Upper lobe of right lung (tissue), 1 donor: Measurements from ENCODE around the gene MXRA7. TPM values are rescaled to one million over a fixed set of nuclear protein-coding genes. Genes with fewer than 3 reads are reported as not detected.

ENCODE experiments used
- ATAC-seq: fragments of 200-7000 bp; cut with Tn5 transposase; one replicate; pipeline ENCODE4 v1.9.1; 2020; ENCODE audit warnings: mild to moderate bottlenecking, moderate library complexity
- DNase-seq: peaks from one replicate; pipeline ENCODE4 v3.0.0-alpha.2; 2020
- H3K27ac ChIP-seq: fragments of 200-600 bp; one replicate; pipeline ENCODE4 v1.8.0; 2022
- H3K27me3 ChIP-seq: fragments of 200-600 bp; one replicate; pipeline ENCODE4 v1.8.0; 2022; ENCODE audit warnings: mild to moderate bottlenecking
- H3K36me3 ChIP-seq: fragments of 200-600 bp; one replicate; pipeline ENCODE4 v1.8.0; 2022
- H3K4me1 ChIP-seq: fragments of 200-600 bp; one replicate; pipeline ENCODE4 v1.8.0; 2022
- H3K4me3 ChIP-seq: fragments of 200-600 bp; one replicate; pipeline ENCODE4 v1.8.0; 2022; ENCODE audit warnings: mild to moderate bottlenecking
- H3K9me3 ChIP-seq: fragments of 200-600 bp; one replicate; pipeline ENCODE4 v1.8.0; 2022
- intact Hi-C: fragments of 100-400 bp; cut with DNase I; formaldehyde crosslinking; loops from one replicate; pipeline ENCODE4 v1.11.0; 2022
- total RNA-seq: library from RNA; stranded (reverse); fragmentation: NEBNext Ultra II Directional; extraction: Animal tissue kit (Norgen Biotek cat#: 25700); gene quantifications from one replicate; pipeline ENCODE4 v1.2.1, GENCODE V29; 2021
- TF ChIP-seq, protein P1 (sequence below): fragments of 200-600 bp; IDR thresholded peaks from one replicate; pipeline ENCODE4 v1.8.0; 2022; ENCODE audit warnings: antibody characterized with exemption
- donor health status: DM: no; HTN: yes; CAD: no; lungs with severe emphysema.

MXRA7 gene
- total RNA-seq, 1 donor from 2014 or later = 159 TPM

DNA sequence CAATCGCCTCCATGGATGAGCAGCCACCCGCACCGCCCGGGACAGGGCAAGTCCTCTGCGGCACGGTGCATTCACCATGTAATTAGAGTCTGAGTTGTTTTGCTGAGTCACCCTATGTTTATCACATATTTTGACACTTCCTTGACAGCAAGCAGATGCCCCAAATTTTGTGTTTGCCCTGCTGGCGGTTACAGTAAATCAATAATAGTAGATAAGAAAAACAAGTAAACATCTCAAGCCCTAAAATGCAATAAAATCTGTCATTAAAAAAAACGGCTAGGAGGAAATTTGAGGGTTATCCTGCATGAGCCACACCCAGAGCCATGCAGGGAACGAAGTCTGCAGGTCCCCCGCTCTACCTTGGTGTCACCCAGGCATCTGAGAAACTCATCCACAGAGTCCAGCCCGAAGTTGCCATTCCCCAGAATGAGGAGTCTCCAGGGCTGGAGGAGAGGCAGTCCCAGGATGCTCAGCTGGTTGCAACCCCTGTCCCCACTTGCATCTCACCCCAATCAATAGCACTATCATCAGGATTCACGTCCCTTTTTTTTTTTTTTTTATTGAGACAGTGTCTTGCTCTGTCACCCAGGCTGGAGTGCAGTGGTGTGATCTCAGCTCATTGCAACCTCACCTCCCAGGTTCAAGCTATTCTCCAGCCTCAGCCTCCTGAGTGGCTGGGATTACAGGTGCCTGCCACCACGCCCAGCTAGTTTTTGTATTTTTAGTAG is 50.7 kb downstream of the MXRA7 start:
- ATAC-seq (peak; percentile 45), DNase-seq (no peak)
- Histone ChIP-seq H3K27me3 (no peaks in the 10 kb centered on the region), H3K36me3 (no peaks in the 10 kb centered on the region), H3K27ac (no peak overlapping the region), H3K4me3 (no peak overlapping the region), H3K9me3 (no peaks in the 10 kb centered on the region), H3K4me1 (peaks cover 7% of the 10 kb centered on the region)
- intact Hi-C loops = no loop called here
- TF ChIP-seq, protein P1, sequence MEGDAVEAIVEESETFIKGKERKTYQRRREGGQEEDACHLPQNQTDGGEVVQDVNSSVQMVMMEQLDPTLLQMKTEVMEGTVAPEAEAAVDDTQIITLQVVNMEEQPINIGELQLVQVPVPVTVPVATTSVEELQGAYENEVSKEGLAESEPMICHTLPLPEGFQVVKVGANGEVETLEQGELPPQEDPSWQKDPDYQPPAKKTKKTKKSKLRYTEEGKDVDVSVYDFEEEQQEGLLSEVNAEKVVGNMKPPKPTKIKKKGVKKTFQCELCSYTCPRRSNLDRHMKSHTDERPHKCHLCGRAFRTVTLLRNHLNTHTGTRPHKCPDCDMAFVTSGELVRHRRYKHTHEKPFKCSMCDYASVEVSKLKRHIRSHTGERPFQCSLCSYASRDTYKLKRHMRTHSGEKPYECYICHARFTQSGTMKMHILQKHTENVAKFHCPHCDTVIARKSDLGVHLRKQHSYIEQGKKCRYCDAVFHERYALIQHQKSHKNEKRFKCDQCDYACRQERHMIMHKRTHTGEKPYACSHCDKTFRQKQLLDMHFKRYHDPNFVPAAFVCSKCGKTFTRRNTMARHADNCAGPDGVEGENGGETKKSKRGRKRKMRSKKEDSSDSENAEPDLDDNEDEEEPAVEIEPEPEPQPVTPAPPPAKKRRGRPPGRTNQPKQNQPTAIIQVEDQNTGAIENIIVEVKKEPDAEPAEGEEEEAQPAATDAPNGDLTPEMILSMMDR = no peak

- intact Hi-C loops = no loop called here
- TF ChIP-seq, protein P1 = no peak
- Histone ChIP-seq H3K36me3 (no peaks in the 10 kb centered on the region), H3K4me3 (no peak overlapping the region), H3K27me3 (no peaks in the 10 kb centered on the region), H3K9me3 (no peaks in the 10 kb centered on the region), H3K27ac (no peak overlapping the region), H3K4me1 (peaks cover 7% of the 10 kb centered on the region)
- ATAC-seq (no peak), DNase-seq (no peak)
Observed at GRCh38 chr17:76658242-76658662, 52.5 kb downstream of the MXRA7 start.

GRCh38 chr17:76657505-76658241 is 53.1 kb downstream of the MXRA7 start:
- intact Hi-C loops = no loop called here
- ATAC-seq (no peak), DNase-seq (no peak)
- TF ChIP-seq, protein P1 = no peak
- Histone ChIP-seq H3K9me3 (no peaks in the 10 kb centered on the region), H3K4me1 (peaks cover 7% of the 10 kb centered on the region), H3K27ac (no peak overlapping the region), H3K36me3 (no peaks in the 10 kb centered on the region), H3K27me3 (no peaks in the 10 kb centered on the region), H3K4me3 (no peak overlapping the region)

DNA sequence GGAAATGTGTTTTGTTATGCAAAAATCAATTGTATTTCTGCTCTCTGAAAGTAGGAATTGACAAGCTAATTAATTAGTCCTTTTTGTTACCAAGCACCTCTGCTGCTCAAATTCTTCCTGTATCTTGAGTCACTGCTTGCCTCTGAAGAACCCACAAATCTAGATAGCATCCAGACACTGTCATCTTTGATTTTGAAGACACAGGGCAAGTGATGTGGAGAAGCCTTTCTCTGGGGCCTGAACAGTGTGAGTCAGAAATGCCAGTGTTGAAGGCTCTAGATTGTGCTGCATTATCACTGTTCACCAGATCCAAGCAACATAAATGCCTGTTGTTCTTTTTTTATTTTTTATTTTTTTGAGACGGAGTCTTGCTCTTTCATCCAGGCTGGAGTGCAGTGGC is 56.4 kb downstream of the MXRA7 start:
- H3K9me3 ChIP-seq = no peaks in the 10 kb centered on the region
- TF ChIP-seq, protein P1 = no peak

GRCh38 chr17:76650504-76650903 is 60.3 kb downstream of the MXRA7 start:
- DNase-seq (peak; percentile 11), ATAC-seq (no peak)
- Histone ChIP-seq H3K4me1 (no peaks in the 10 kb centered on the region), H3K36me3 (no peaks in the 10 kb centered on the region), H3K27me3 (no peaks in the 10 kb centered on the region), H3K4me3 (no peak overlapping the region), H3K9me3 (no peaks in the 10 kb centered on the region), H3K27ac (no peak overlapping the region)
- TF ChIP-seq, protein P1 = no peak
- intact Hi-C loops = no loop called here

More for the DNA sequence above, 56.4 kb downstream of the MXRA7 start:
- ATAC-seq (no peak), DNase-seq (no peak)
- Histone ChIP-seq H3K4me3 (no peak overlapping the region), H3K4me1 (no peaks in the 10 kb centered on the region), H3K27me3 (no peaks in the 10 kb centered on the region), H3K36me3 (no peaks in the 10 kb centered on the region), H3K27ac (no peak overlapping the region)
- intact Hi-C loops = no loop called here
